Tibial artery (tissue), 4 donors: ENCODE results near the gene ADPRHL1.
"Not testable (repeated sequence)": the region's sequence is repeated elsewhere in the genome, so short reads cannot be mapped to it uniquely, and the experiment has no call there.

Experiments used
- DNase-seq, 2 donors: peaks; one replicate each; pipeline ENCODE4 v3.0.0-alpha.2; 2019
- H3K27ac ChIP-seq, 2 donors: fragments of 200-600 bp; sonication (generic) in 1 of 2; 1 replicate in 1 of 2; 2 replicates in 1 of 2; pipeline ENCODE4 v1.5.1; 2018 to 2019; ENCODE audit warnings: mild to moderate bottlenecking in 1 of 2
- H3K27me3 ChIP-seq, 2 donors: fragments of 200-600 bp; sonication (generic) in 1 of 2; one replicate each; pipeline versions ENCODE4 v1.5.1 to v1.6.0; 2016 to 2019
- H3K36me3 ChIP-seq, 3 donors: fragments of 200-600 bp; sonication (generic) in 2 of 3; one replicate each; pipeline ENCODE4 v1.5.1; 2016 to 2019; ENCODE audit warnings: mild to moderate bottlenecking in 2 of 3
- H3K4me1 ChIP-seq, 4 donors: fragments of 200-600 bp; sonication (generic) in 2 of 4; 1 replicate in 3 of 4; 2 replicates in 1 of 4; pipeline ENCODE4 v1.5.1; 2016 to 2019
- H3K4me3 ChIP-seq, 2 donors: fragments of 200-600 bp; sonication (generic) in 1 of 2; 1 replicate in 1 of 2; 2 replicates in 1 of 2; pipeline ENCODE4 v1.5.1; 2018 to 2019; ENCODE audit warnings: mild to moderate bottlenecking in 2 of 2
- H3K9me3 ChIP-seq, 3 donors: fragments of 200-600 bp; sonication (generic) in 1 of 3; one replicate each; pipeline ENCODE4 v1.5.1; 2016 to 2019
- intact Hi-C: fragments of 100-400 bp; cut with DNase I; formaldehyde crosslinking; loops from one replicate; pipeline ENCODE4 v1.15.0; 2023; ENCODE audit warnings: low total_unique reads
- TF ChIP-seq, protein P1 (sequence below), 2 experiments: fragments of 200-600 bp in 1 of 2; fragments of 450-650 bp in 1 of 2; IDR thresholded peaks; one replicate each; pipeline ENCODE4 v1.5.1; 2017 to 2019; ENCODE audit warnings: antibody characterized with exemption in 2 of 2, mild to moderate bottlenecking in 1 of 2, moderate library complexity in 1 of 2

ADPRHL1 gene

DNA sequence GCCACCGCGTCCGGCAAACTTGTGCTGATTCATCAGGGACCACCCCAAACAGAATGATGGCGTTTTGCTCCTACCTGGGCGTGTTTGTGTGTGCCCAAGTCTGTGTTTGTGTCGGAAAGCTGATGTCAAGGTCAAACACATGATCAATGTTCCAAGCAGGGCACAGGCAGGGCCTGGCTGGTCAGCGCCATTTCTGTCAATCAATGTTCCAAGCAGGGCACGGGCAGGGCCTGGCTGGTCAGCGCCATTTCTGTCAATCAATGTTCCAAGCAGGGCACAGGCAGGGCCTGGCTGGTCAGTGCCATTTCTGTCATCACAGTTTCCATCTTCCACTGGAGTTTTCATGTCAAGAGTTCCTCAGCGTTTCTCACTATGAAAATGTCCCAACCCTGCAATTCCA is 74.5 kb downstream of the ADPRHL1 start:
- H3K36me3 ChIP-seq, result no peaks in the 10 kb centered on the region
- TF ChIP-seq, protein P1, sequence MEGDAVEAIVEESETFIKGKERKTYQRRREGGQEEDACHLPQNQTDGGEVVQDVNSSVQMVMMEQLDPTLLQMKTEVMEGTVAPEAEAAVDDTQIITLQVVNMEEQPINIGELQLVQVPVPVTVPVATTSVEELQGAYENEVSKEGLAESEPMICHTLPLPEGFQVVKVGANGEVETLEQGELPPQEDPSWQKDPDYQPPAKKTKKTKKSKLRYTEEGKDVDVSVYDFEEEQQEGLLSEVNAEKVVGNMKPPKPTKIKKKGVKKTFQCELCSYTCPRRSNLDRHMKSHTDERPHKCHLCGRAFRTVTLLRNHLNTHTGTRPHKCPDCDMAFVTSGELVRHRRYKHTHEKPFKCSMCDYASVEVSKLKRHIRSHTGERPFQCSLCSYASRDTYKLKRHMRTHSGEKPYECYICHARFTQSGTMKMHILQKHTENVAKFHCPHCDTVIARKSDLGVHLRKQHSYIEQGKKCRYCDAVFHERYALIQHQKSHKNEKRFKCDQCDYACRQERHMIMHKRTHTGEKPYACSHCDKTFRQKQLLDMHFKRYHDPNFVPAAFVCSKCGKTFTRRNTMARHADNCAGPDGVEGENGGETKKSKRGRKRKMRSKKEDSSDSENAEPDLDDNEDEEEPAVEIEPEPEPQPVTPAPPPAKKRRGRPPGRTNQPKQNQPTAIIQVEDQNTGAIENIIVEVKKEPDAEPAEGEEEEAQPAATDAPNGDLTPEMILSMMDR (IDR thresholded peaks at IDR 0.05), result no peak
- intact Hi-C loops, result loop anchor here (10.0 kb wide), 1 partner anchor 434 kb away; no protein-coding TSS in a partner anchor
- H3K4me1 ChIP-seq, result no peaks in the 10 kb centered on the region
- H3K27ac ChIP-seq, result no peak overlapping the region
- H3K9me3 ChIP-seq, result peaks cover 0 to 21% (median 14%) of the 10 kb centered on the region in 3 donors
- peak in 1 of 2 donors; percentile 54 for DNase-seq
- peaks cover 0 to 13% of the 10 kb centered on the region in 2 donors for H3K27me3 ChIP-seq
- no peak overlapping the region for H3K4me3 ChIP-seq

DNA sequence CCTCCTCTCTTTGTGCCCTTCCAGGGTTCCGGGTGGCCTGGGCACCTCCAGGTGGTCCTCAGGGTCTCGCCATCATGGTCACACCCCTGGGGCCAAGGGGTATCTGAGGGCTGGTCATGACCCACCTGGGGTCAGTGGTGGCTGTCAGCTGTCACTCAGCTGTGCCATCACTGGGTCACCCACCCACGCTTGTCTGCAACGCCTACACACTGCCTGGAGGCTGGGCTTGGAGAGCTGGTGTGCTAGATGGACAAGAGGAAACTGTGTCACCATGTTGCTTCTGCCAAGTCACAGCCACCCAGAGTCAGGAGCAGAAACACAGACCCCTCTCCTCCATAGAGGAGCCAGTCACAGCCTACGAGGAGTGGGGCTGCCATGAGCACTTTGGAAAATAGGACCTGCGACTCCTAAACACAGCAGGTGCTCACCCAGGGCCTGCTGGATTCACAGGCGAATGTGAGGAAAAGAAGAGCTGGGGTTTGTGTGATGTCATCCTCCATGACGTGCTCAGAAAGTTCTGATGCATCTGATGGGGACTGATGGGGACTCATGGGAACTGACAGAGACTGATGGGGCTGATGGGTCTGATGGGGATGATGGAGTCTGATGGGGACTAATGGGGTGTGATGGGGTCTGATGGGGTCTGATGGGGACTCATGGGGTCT is 78.6 kb downstream of the ADPRHL1 start:
- Histone ChIP-seq H3K36me3 (no peaks in the 10 kb centered on the region), H3K4me3 (no peak overlapping the region), H3K27ac (no peak overlapping the region), H3K9me3 (no peaks in the 10 kb centered on the region), H3K27me3 (peaks cover 0 to 13% of the 10 kb centered on the region in 2 donors), H3K4me1 (no peaks in the 10 kb centered on the region)
- peak in 1 of 2 donors; percentile 61 for DNase-seq
- intact Hi-C loops, result loop anchor here (10.0 kb wide), 1 partner anchor 430 kb away; no protein-coding TSS in a partner anchor
- TF ChIP-seq, protein P1 (IDR thresholded peaks at IDR 0.05), result no peak

DNA sequence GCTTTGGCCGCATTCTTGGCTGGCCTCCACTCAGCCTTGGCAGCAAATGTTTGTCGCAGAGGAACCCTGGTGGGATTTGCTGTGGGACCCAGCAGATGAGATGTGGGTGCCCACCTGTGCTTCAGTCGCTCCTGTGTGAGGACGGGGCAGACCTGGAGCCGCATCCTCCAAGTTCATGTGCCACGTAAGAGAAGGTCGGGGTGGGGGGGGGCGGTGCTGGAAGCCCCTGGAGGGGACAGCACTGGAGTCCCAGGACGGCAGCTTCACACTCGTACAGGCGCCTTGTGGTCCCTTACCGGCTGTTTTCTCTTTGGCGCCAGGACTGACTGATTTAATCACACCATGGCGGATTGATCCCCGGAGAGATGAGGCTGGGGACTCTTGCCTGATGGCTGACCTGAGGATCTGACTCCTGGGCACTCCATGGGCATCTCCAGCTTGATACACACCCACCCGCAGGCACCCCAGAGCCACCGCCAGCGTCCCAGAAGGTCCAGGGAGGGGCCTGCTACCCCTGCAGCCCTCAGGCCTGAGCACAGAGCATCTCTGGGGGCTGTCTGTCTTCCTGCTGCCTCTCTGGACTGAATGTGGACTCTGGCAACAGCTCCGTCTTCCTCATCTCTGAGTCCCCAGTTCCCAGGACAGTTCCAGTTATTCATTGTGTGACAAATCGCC is 79.3 kb downstream of the ADPRHL1 start:
- Histone ChIP-seq H3K27me3 (peaks cover 0 to 11% of the 10 kb centered on the region in 2 donors), H3K9me3 (no peaks in the 10 kb centered on the region), H3K4me3 (no peak overlapping the region), H3K36me3 (no peaks in the 10 kb centered on the region), H3K4me1 (no peaks in the 10 kb centered on the region), H3K27ac (no peak overlapping the region)
- peak in 1 of 2 donors; percentile 53 for DNase-seq
- TF ChIP-seq, protein P1 (IDR thresholded peaks at IDR 0.05), result no peak
- intact Hi-C loops, result loop anchor here (10.0 kb wide), 1 partner anchor 429 kb away; no protein-coding TSS in a partner anchor

DNA sequence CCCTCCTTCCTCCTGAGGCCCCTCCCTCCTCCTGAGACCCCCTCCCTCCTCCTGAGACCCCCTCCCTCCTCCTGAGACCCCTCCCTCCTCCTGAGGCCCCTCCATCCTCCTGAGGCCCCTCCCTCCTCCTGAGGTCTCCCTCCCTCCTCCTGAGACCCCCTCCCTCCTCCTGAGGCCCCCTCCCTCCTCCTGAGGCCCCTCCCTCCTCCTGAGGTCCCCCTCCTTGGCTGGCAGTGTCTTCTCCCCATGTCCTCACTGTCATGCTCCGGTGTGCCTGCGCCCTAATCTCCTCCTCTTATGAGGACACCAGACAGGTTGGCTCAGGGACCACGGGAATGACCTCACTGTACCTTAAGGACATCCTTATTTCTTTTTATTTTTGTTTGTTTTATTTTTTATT is 81.6 kb downstream of the ADPRHL1 start:
- intact Hi-C loops, result loop anchor here (10.0 kb wide), 1 partner anchor 427 kb away; no protein-coding TSS in a partner anchor
- not testable (repeated sequence) for H3K36me3 ChIP-seq, H3K4me1 ChIP-seq, H3K4me3 ChIP-seq, H3K27ac ChIP-seq, H3K27me3 ChIP-seq, H3K9me3 ChIP-seq
- DNase-seq, result peak in 1 of 2 donors; percentile 44

DNA sequence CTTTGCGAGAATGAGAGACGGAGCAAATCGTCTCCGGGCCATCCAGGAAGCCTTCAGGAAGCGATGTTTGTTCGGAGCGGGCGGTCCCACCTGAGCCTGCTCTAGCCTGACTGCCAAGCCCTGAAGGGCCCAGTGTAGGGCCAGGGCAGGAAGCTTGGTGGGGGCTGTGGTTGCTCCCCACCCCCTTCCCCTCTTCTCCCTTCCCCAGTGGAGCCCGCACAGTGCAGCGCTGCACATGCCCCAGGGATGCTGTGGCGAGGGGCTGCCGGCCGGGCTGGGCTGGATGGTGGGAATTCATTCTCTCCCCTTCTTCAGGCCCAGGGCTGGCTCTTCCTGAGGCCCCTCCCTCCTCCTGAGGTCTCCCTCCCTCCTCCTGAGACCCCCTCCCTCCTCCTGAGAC is 82.2 kb downstream of the ADPRHL1 start:
- Histone ChIP-seq H3K4me1 (no peaks in the 10 kb centered on the region), H3K4me3 (no peak overlapping the region), H3K36me3 (no peaks in the 10 kb centered on the region), H3K27ac (no peak overlapping the region), H3K9me3 (no peaks in the 10 kb centered on the region), H3K27me3 (peaks cover 0 to 5% of the 10 kb centered on the region in 2 donors)
- intact Hi-C loops, result loop anchor here (10.0 kb wide), 1 partner anchor 426 kb away; no protein-coding TSS in a partner anchor
- TF ChIP-seq, protein P1 (IDR thresholded peaks at IDR 0.05), result no peak
- peak in 1 of 2 donors; percentile 57 for DNase-seq

DNA sequence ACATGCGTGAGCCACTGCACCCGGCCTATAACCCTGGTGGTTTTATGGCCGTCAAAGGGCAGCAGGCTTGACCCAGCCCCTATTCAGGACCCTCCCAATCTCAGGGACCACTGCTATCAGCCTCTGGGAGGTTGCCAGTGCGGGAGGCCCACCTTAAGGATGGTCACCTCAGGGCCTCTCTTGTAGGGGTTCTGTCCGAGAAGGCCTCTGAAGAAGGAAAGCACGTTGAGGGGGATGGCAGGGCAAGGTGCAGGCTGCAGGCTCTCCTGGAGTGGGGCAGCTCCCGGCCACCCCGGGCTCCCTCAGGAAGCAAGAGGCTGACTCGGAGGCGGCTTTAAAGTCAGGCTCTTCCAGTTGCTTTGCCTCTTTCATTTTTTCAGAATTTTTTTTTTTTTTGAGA is 83.4 kb downstream of the ADPRHL1 start:
- TF ChIP-seq, protein P1 (IDR thresholded peaks at IDR 0.05), result no peak
- Histone ChIP-seq H3K27me3 (peaks cover 0 to 5% of the 10 kb centered on the region in 2 donors), H3K4me1 (peaks cover 0 to 4% (median 4%) of the 10 kb centered on the region in 4 donors), H3K9me3 (no peaks in the 10 kb centered on the region), H3K36me3 (no peaks in the 10 kb centered on the region), H3K4me3 (no peak overlapping the region), H3K27ac (no peak overlapping the region)
- intact Hi-C loops, result loop anchor here (10.0 kb wide), 1 partner anchor 425 kb away; no protein-coding TSS in a partner anchor
- DNase-seq, result peak in 1 of 2 donors; percentile 53
